Measurements from ENCODE around the gene DEPDC1. TPM values are rescaled to one million over a fixed set of nuclear protein-coding genes. Genes with fewer than 3 reads are reported as not detected.
"Not testable (repeated sequence)": the region's sequence is repeated elsewhere in the genome, so short reads cannot be mapped to it uniquely, and the experiment has no call there.

DEPDC1 gene
- total RNA-seq, 4 donors from 2014 or later, result 1.7 to 2.8 (median 2.7) TPM; not detected in 1

- Histone ChIP-seq H3K27me3 (no peaks in the 10 kb centered on the region), H3K27ac (peak overlapping the region in 3 of 4 donors; percentile 1 to 45 (median 19)), H3K4me3 (no peak overlapping the region), H3K9me3 (no peaks in the 10 kb centered on the region), H3K36me3 (no peaks in the 10 kb centered on the region), H3K4me1 (peaks cover 4 to 35% (median 10%) of the 10 kb centered on the region in 4 donors)
- TF ChIP-seq POLR2A (IDR thresholded peaks at IDR 0.05) (no peak), POLR2AphosphoS5 (IDR thresholded peaks at IDR 0.05) (no peak), CTCF (IDR thresholded peaks at IDR 0.05) (no peak)
- no peak for DNase-seq
- intact Hi-C loops (cut with DNase I; ENCODE audit: low total_unique reads) (no loop called here), in situ Hi-C loops (cut with MboI; ENCODE audit: low pct_ligation_motif_present in 1 of 4, low pct_unique_long_range_greater_than_20kb in 1 of 4, low sequenced_read_pairs in 3 of 4) (no loop called here)
- WGBS, 2 donors (ENCODE audit: low coverage in 1 of 2), result 53 to 67% methylated on average over 3 of the region's 3 CpGs
Observed at GRCh38 chr1:68495532-68495931, 1.4 kb downstream of the DEPDC1 start.

- peak overlapping the region in 2 of 4 donors; percentile 23 to 52 for H3K27ac ChIP-seq
- intact Hi-C loops (cut with DNase I; ENCODE audit: low total_unique reads), result no loop called here
- no peak for DNase-seq
- H3K27me3 ChIP-seq, result no peaks in the 10 kb centered on the region
- in situ Hi-C loops (cut with MboI; ENCODE audit: low pct_ligation_motif_present in 1 of 4, low pct_unique_long_range_greater_than_20kb in 1 of 4, low sequenced_read_pairs in 3 of 4), result no loop called here
- peaks cover 4 to 35% (median 10%) of the 10 kb centered on the region in 4 donors for H3K4me1 ChIP-seq
- no peak overlapping the region for H3K4me3 ChIP-seq
- H3K9me3 ChIP-seq, result no peaks in the 10 kb centered on the region
- TF ChIP-seq POLR2A (IDR thresholded peaks at IDR 0.05), result no peak
- TF ChIP-seq EP300 (IDR thresholded peaks at IDR 0.05; ENCODE audit: low read depth), result no peak
- no peak for TF ChIP-seq POLR2AphosphoS5 (IDR thresholded peaks at IDR 0.05)
- TF ChIP-seq CTCF (IDR thresholded peaks at IDR 0.05), result no peak
- WGBS, 2 donors (ENCODE audit: low coverage in 1 of 2), result 83 to 93% methylated on average over 2 of the region's 2 CpGs
- H3K36me3 ChIP-seq, result no peaks in the 10 kb centered on the region
Observed at GRCh38 chr1:68493193-68493592, 3.7 kb downstream of the DEPDC1 start.

- 37 to 63% methylated on average over 6 of the region's 6 CpGs for WGBS, 2 donors (ENCODE audit: low coverage in 1 of 2)
- intact Hi-C loops (cut with DNase I; ENCODE audit: low total_unique reads); H3K9me3 ChIP-seq; H3K4me3 ChIP-seq; H3K36me3 ChIP-seq; H3K27me3 ChIP-seq; in situ Hi-C loops (cut with MboI; ENCODE audit: low pct_ligation_motif_present in 1 of 4, low pct_unique_long_range_greater_than_20kb in 1 of 4, low sequenced_read_pairs in 3 of 4): not testable (repeated sequence)
- Histone ChIP-seq H3K4me1 (peaks cover 4 to 31% (median 8%) of the 10 kb centered on the region in 4 donors), H3K27ac (peak overlapping the region in 3 of 4 donors; percentile 23 to 52 (median 47))
- peak; percentile 48 for DNase-seq
Observed at GRCh38 chr1:68492255-68492654, 4.6 kb downstream of the DEPDC1 start.

GRCh38 chr1:68490046-68490651, 6.7 kb downstream of the DEPDC1 start:
- 92 to 100% methylated on average over 2 of the region's 2 CpGs for WGBS, 2 donors (ENCODE audit: low coverage in 1 of 2)
- TF ChIP-seq POLR2A (IDR thresholded peaks at IDR 0.05) (no peak), EP300 (IDR thresholded peaks at IDR 0.05; ENCODE audit: low read depth) (no peak), CTCF (IDR thresholded peaks at IDR 0.05) (no peak), POLR2AphosphoS5 (IDR thresholded peaks at IDR 0.05) (no peak)
- Histone ChIP-seq H3K36me3 (no peaks in the 10 kb centered on the region), H3K27ac (no peak overlapping the region), H3K4me1 (peaks cover 0 to 17% (median under 1%) of the 10 kb centered on the region in 4 donors), H3K9me3 (no peaks in the 10 kb centered on the region), H3K27me3 (no peaks in the 10 kb centered on the region), H3K4me3 (no peak overlapping the region)
- in situ Hi-C loops (cut with MboI; ENCODE audit: low pct_ligation_motif_present in 1 of 4, low pct_unique_long_range_greater_than_20kb in 1 of 4, low sequenced_read_pairs in 3 of 4) (no loop called here), intact Hi-C loops (cut with DNase I; ENCODE audit: low total_unique reads) (no loop called here)
- no peak for DNase-seq

Measured in transverse colon (tissue), 4 donors.